Duodenal mucosa (tissue), 2 donors: Measurements from ENCODE around the gene DUSP6.

Source experiments
- H3K27ac ChIP-seq: one replicate; pipeline ENCODE4 v1.7.0; 2013; ENCODE audit warnings: low read depth, low read length
- H3K27me3 ChIP-seq, 2 donors: one replicate each; pipeline ENCODE4 v1.7.0; 2013; ENCODE audit warnings: low read length in 2 of 2, control low read depth in 1 of 2; ENCODE audit not compliant: insufficient read depth in 2 of 2, control insufficient read depth in 1 of 2
- H3K36me3 ChIP-seq, 2 donors: one replicate each; pipeline ENCODE4 v1.7.0; 2013; ENCODE audit warnings: low read length in 2 of 2, control low read depth in 1 of 2; ENCODE audit not compliant: insufficient read depth in 2 of 2, control insufficient read depth in 1 of 2
- H3K4me1 ChIP-seq, 2 donors: one replicate each; pipeline ENCODE4 v1.7.0; 2013; ENCODE audit warnings: low read length in 2 of 2, control low read depth in 1 of 2; ENCODE audit not compliant: insufficient read depth in 2 of 2, control insufficient read depth in 1 of 2
- H3K4me3 ChIP-seq, 2 donors: one replicate each; pipeline ENCODE4 v1.7.0; 2013; ENCODE audit warnings: low read length in 2 of 2, low read depth in 1 of 2
- H3K9ac ChIP-seq, 2 donors: one replicate each; pipeline ENCODE4 v1.7.0; 2013; ENCODE audit warnings: low read length in 2 of 2, low read depth in 1 of 2
- H3K9me3 ChIP-seq, 2 donors: one replicate each; pipeline ENCODE4 v1.7.0; 2013; ENCODE audit warnings: low read length in 2 of 2, control low read depth in 1 of 2; ENCODE audit not compliant: control insufficient read depth in 1 of 2

The DUSP6 gene

DNA sequence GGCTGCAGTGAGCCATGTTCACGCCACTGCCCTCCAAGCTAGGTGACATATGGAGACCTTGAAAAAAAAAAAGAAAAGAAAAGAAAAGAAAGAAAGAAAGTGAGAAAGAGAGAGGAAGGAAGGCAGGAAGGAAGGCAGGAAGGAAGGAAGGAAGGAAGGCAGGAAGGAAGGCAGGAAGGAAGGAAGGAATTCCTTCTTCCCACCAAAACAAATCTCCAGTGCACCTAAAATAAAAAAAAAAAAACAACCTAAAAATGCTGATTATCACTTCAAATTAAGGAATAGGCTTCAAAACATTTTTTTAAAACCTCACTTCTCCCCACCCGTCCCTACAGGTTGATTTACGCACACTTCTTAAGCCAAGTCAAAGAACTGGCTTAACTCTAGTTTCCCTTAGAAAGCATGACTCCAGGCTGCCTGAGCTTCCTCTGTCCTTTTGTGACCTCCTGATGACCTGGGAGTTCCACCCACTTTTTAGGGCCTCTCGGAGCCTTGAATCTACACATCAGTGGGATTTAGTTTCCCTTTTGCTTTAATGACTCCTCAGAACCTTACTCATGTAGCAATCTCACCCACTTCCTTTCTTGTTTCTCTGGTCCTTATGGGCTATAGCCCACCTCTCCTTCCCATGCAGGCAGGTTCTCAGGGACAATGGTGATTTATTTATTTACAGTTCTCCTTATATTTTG lies 18.6 kb downstream of the DUSP6 start:
- H3K27ac ChIP-seq, result no peak overlapping the region
- no peaks in the 10 kb centered on the region for H3K27me3 ChIP-seq
- peak overlapping the region in 1 of 2 donors; percentile 41 for H3K4me3 ChIP-seq

DNA sequence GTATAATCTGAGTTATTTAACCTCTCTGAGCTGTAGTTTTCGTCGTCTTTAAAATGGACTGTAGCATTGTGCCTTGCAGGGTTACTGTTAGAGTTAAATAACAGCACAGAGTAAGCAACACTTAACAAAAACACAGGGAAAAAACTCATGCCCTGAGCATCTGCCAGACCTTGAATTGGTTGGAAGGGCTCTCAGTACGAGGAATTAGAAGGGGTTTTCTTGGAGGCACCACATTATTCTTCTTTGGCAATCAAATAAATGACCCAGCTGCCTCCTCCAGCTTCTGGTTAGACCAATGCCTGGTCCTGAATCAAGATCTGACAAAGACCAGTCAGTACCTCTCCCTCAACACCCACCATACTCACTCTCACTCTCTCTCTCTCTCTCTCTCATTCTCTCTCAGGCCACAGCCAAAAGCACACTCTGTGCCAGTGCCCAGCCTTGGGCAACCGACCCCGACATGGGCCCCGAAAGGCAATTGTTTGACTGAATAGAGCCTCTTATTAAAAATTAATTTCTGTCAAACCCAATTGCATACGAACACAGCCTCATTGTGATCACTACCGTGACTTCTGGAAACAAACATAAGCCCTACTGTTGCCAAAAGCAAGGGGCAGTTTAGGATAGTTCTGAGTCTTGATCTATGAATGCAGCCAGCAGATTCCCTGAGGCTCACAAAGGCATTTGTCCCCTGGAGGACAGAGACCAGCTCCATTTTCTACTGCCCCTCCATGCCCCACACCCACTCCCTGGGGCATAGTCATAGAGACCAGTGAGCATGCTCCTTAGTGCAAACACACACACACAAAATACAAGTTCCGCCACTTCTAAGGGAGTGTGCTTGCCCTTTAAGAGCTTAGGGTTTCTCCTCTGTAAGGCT lies 23.9 kb downstream of the DUSP6 start:
- Histone ChIP-seq H3K9ac (no peak overlapping the region), H3K9me3 (no peaks in the 10 kb centered on the region), H3K4me3 (no peak overlapping the region), H3K27me3 (no peaks in the 10 kb centered on the region), H3K36me3 (no peaks in the 10 kb centered on the region), H3K27ac (no peak overlapping the region), H3K4me1 (peaks cover 0 to under 1% of the 10 kb centered on the region in 2 donors)

More for the DNA sequence above, 18.6 kb downstream of the DUSP6 start:
- Histone ChIP-seq H3K4me1 (peaks cover 7% of the 10 kb centered on the region in 2 donors), H3K9ac (no peak overlapping the region), H3K36me3 (no peaks in the 10 kb centered on the region), H3K9me3 (no peaks in the 10 kb centered on the region)

DNA sequence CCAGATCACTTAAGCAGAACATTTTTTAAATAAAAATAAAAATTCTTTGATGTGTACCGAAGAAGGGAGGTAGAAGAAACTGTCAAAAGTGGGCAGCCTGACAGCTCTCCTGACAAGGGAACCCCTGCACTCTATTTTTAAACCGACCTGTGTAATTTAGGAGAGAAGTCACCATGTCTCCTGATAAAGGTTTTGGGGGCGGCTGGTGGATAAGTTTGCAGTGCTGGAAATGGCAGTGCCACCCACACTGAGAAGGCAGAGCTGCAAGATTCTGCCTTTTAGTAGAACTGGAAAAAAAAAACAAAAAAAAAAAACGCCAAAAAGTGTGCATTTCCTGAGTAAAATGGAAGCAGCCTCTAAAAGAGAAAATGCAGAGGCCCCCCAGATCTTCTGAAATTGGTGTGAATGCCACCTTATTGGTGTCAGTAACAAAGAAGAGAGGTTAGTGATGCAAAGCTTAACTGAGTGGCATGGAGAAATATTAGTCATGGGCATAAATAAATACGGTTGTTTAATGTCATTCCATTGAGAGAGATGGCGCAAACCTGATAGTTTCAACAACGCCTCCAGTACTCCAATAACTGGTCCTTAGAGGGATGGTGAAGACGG lies 24.7 kb downstream of the DUSP6 start:
- Histone ChIP-seq H3K9ac (no peak overlapping the region), H3K9me3 (no peaks in the 10 kb centered on the region), H3K27ac (no peak overlapping the region), H3K36me3 (no peaks in the 10 kb centered on the region), H3K4me3 (no peak overlapping the region), H3K4me1 (no peaks in the 10 kb centered on the region), H3K27me3 (no peaks in the 10 kb centered on the region)

DNA sequence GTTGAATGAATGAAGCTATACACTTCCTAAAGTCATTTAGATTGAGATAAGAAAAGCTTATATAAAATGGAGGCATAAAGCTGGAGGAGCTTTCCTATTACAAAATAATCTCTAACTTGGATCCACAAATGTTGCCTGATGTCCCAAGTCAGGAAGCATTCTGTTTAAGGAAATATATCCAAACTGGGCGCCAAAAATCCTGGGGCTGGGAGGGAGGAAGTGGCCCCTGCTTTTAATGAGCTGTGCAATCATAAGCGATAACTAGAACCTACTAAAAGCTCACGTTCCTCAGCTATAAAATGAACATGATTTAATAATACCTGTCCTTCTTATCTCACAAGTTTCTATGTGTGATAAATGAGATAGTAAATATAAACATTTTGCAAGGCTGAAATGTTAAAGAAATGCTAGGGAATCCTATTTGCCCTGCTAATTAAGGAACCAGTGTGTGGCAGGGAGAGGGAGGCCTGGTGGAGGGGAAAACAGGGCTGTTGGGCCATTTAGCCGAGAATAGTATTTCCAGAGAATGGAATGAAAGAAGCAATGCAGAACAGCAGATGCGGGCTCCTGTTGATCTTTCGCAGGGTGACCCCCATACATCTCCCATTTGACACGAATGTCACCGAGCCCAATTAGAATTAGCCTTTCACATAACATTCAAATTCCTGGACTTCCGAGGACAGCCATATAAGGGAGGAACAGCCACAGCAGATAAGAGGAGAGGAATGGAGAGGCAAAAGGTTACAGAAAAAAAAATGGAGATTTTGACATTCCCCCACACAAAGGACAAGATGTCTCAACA lies 25.9 kb downstream of the DUSP6 start:
- no peak overlapping the region for H3K27ac ChIP-seq
- H3K9me3 ChIP-seq, result no peaks in the 10 kb centered on the region

DNA sequence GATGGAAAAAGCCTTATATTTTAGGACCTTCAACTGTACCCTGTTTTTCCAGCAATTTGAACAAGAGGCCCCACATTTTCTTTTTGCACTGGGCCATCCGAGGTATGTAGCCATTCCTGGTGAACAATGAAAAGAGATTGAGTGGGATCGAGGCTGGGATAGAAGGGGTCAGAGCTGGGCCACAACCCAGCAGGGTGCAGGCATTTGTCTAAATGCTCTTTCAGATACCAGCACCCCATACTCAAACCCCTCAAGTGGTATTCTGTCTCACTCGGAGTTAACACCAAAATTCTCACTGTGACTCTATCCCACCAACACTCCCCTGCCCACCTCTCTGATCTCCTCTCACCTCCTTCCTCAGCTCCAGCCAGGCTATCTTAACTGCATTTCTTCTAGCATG lies 26.8 kb downstream of the DUSP6 start:
- Histone ChIP-seq H3K27me3 (no peaks in the 10 kb centered on the region), H3K27ac (no peak overlapping the region), H3K9me3 (no peaks in the 10 kb centered on the region), H3K4me1 (no peaks in the 10 kb centered on the region), H3K36me3 (no peaks in the 10 kb centered on the region), H3K9ac (no peak overlapping the region), H3K4me3 (no peak overlapping the region)

More for the DNA sequence above, 25.9 kb downstream of the DUSP6 start:
- no peaks in the 10 kb centered on the region for H3K27me3 ChIP-seq
- H3K36me3 ChIP-seq, result no peaks in the 10 kb centered on the region
- no peak overlapping the region for H3K9ac ChIP-seq
- H3K4me3 ChIP-seq, result no peak overlapping the region
- H3K4me1 ChIP-seq, result no peaks in the 10 kb centered on the region

DNA sequence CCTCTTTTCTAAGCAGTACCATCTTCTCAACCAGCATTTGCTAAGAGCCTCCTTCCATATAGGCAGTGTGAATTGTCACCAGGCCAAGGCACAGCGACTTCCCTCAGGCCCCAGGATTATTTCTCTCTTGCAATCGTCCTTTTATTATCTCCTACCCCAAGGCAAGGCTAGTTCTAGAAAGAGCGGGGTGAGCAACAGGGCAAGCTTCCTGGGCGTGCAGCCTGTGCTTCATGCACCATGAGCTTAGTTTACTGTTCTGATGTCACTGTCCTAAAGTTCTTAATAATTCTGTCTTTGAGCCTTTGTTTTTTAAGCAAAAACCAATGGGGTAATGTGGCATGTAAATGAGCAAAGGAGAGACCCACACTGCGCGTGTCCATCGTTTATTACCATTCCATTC lies 27.9 kb downstream of the DUSP6 start:
- H3K27ac ChIP-seq, result no peak overlapping the region
- no peaks in the 10 kb centered on the region for H3K4me1 ChIP-seq
- H3K36me3 ChIP-seq, result no peaks in the 10 kb centered on the region
- no peak overlapping the region for H3K4me3 ChIP-seq
- no peaks in the 10 kb centered on the region for H3K27me3 ChIP-seq
- no peak overlapping the region for H3K9ac ChIP-seq
- no peaks in the 10 kb centered on the region for H3K9me3 ChIP-seq

DNA sequence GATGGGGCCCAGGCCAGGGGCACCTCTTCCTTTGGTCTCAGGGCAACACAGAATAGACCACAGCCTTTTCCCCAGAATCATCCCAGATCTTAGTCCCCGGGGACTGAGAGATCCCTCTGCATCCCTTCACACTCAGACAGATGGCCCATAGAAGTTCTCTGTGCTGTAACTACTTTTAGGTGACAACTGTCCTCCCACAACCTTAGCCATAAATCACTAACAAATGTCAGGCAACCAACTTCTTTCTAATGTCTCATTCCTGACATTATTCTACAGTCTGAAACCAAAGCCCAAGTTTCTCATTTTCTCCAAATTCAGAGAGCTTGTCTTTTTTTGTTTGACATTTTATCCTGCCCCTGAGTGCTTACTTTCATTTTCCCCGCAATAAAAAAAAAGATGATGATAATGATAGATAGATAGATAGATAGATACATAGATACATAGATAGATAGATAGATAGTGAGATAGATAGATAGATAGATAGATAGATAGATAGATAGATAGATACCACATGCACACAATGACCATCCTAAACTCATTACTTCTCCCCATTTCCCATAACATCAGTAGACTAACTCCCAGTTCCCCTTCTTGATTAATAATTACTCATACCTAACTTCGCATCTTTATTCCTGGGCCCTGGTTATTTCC lies 28.6 kb downstream of the DUSP6 start:
- H3K4me3 ChIP-seq, result no peak overlapping the region
- H3K9me3 ChIP-seq, result no peaks in the 10 kb centered on the region
- H3K27ac ChIP-seq, result no peak overlapping the region
- no peaks in the 10 kb centered on the region for H3K4me1 ChIP-seq
- H3K27me3 ChIP-seq, result no peaks in the 10 kb centered on the region
- H3K36me3 ChIP-seq, result no peaks in the 10 kb centered on the region
- H3K9ac ChIP-seq, result no peak overlapping the region

DNA sequence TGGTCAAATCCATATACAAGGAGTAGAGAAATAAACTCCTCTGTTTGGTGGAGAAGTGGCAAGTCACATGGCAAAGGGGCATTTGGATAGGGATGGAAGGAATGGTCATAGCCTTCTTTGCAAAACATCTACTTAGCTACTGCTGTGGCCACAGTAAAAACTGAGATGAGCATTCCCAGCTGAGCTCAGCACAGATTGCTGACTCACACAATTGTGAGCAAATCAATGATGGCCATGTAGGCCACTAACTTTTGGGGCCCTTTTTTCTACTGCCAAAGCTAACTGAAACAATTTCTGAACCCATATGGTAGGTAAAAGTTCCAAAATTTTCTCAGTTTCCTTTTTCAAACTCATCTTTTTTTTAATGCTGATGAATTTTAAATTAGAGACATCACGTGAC lies 31.6 kb downstream of the DUSP6 start:
- Histone ChIP-seq H3K27me3 (no peaks in the 10 kb centered on the region), H3K4me3 (no peak overlapping the region), H3K36me3 (no peaks in the 10 kb centered on the region), H3K27ac (no peak overlapping the region), H3K4me1 (no peaks in the 10 kb centered on the region), H3K9ac (no peak overlapping the region), H3K9me3 (no peaks in the 10 kb centered on the region)

GRCh38 chr12:89319606-89320005 lies 32.7 kb downstream of the DUSP6 start:
- no peak overlapping the region for H3K9ac ChIP-seq
- H3K27ac ChIP-seq, result no peak overlapping the region
- no peak overlapping the region for H3K4me3 ChIP-seq
- no peaks in the 10 kb centered on the region for H3K36me3 ChIP-seq
- no peaks in the 10 kb centered on the region for H3K4me1 ChIP-seq
- no peaks in the 10 kb centered on the region for H3K27me3 ChIP-seq
- H3K9me3 ChIP-seq, result no peaks in the 10 kb centered on the region
